GM21515 (cell line): ENCODE results near the gene TRIM56.
A peak's percentile ranks its signal among the peaks of the same experiment; 100 is the strongest.
"Not testable (repeated sequence)": the region's sequence is repeated elsewhere in the genome, so short reads cannot be mapped to it uniquely, and the experiment has no call there.

Experiments used
- ATAC-seq: cut with Tn5 transposase; IDR thresholded peaks from one replicate; pipeline ENCODE4 v1.9.1; 2021; ENCODE audit not compliant: unreplicated experiment

The TRIM56 gene

GRCh38 chr7:101128040-101128834 is 43.0 kb downstream of the TRIM56 start:
- no peak for ATAC-seq

GRCh38 chr7:101129603-101130117 is 44.4 kb downstream of the TRIM56 start:
- ATAC-seq: no peak

DNA sequence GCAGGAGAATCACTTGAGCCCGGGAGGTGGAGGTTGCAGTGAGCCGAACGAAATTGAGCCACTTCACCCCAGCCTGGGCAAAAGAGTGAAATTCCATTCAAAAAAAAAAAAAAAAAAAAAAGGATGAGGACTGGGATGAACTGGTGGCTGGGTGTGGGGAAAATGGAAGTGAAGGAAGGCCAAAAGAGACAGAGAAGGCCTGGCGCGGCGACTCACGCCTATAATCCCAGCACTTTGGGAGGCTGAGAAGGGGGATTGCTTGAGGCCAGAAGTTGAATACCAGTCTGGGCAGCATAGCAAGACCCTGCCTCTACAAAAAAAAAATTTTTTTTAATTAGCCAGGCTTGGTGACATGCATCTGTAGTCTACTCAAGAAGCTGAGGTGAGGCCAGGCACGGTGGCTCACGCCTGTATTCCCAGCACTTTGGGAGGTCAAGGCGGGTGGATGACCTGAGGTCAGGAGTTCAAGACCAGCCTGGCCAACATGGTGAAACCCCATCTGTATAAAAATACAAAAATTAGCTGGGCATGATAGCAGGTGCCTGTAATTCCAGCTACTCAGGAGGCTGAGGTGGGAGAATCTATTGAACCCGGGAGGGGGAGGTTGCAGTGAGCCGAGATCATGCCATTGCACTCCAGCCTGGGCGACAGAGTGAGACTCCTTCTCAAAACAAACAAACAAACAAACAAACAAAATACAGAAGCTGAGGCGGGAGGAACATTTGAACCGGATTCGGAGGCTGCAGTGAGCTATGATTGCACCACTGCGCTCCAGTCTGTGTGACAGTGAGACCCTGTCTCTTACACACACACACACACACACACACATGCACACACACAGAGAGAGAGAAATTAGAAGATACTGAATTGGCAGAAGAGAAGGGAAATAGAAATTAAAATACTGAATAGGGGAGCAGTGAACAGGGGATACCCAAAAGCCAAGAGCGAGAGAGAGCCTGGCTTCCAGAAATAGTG is 47.6 kb downstream of the TRIM56 start:
- ATAC-seq: not testable (repeated sequence)

GRCh38 chr7:101133621-101134398 is 48.5 kb downstream of the TRIM56 start:
- no peak for ATAC-seq

DNA sequence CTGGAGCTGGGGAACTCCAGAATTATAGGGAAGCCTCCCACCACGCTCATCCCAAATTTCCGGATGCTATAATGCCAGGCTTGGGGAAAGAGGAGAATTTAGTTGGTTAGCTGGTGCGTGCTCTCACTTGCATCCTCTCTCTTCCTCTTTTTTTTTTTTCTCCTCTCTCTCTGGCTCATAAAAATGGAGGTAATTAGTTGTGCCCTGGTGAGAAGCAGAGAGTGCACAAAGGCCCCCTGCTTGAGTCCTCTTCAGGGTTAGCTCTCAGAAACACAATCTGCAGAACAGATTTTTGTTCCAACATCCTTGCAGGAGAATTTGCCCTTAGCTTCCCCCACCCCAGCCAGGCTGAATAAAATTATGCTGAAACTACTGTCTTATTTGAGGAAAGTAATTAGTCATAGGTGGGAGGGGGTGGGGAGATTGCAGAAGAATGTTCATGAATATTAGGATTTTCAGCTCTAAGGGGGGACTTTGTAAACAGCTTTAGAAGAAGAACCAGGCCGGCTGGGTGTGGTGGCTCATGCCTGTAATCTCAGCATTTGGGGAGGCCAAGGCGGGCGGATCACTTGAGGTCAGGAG is 49.2 kb downstream of the TRIM56 start:
- no peak for ATAC-seq

- ATAC-seq: no peak
These were observed 52.5 kb downstream of the TRIM56 start for GRCh38 chr7:101137651-101138212.

GRCh38 chr7:101138213-101138870 is 53.1 kb downstream of the TRIM56 start:
- peak; percentile 56 for ATAC-seq

DNA sequence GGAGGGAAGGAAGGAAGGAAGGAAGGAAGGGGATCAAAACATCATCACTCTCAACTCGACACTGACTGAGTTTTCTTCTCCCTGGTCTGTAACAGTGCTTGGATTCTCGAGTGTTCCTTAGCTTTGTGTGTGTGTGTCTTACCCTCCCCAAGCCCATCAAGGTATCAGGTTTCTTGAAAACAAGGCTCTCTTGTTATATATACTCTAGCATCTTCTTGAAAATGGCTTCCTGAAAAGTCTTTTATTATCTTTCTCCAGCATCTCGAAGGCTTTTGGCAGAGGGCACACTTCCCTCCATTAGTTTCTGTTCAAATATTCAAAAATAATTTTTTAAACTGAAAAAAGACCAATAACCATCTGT is 55.0 kb downstream of the TRIM56 start:
- no peak for ATAC-seq

DNA sequence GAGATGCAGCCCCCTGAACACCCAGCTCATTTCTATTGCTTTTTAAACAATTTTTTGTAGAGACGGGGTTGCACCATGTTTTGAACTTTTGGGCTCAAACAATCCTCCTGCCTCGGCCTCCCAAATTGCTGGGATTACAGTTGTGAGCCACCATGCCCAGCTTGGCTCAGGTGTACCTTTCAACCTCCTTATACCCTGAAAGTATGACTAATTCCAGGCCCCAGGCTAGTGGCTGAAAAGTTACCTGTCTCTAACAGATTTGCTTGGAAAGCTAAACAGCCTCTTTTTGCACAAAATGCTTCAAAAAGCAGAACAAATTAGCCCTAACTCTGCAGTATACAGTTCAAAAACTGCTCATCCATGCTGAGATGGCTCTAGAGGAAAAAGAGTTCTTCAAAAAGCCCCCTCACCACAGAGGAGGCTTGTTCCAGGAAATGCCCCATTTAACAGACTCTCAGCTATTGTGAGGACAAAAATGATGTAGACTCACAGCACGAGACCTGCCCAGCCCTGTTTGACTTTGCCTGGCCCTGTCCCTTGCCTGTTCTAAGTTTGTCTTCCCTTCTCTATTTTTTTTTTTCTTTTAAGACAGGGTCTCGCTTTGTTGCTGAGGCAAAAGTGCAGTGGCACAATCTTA is 55.6 kb downstream of the TRIM56 start:
- no peak for ATAC-seq
